Right lung (tissue), 5 donors: ENCODE measurements around the gene RELN. TPM values are rescaled to one million over a fixed set of nuclear protein-coding genes. Genes with fewer than 3 reads are reported as not detected.

Experiments used
- DNase-seq, 2 donors: peaks; one replicate each; pipeline ENCODE4 v3.0.0-alpha.2; 2013
- polyA plus RNA-seq, 5 donors: library from polyadenylated mRNA; unstranded; fragments of 120-200 nt; gene quantifications; one replicate each; pipeline versions ENCODE4 v1.2.1 to v1.2.3, GENCODE V29; 2013; ENCODE audit warnings: inconsistent platforms in 1 of 5, low replicate concordance in 1 of 5; ENCODE audit not compliant: insufficient read length in 5 of 5, insufficient read depth in 1 of 5

RELN gene
- polyA plus RNA-seq, 5 donors, result 8.7 to 24.7 (median 17.2) TPM

- DNase-seq, result no peak
Observed at GRCh38 chr7:103569621-103570305, 419.7 kb downstream of the RELN start.

DNA sequence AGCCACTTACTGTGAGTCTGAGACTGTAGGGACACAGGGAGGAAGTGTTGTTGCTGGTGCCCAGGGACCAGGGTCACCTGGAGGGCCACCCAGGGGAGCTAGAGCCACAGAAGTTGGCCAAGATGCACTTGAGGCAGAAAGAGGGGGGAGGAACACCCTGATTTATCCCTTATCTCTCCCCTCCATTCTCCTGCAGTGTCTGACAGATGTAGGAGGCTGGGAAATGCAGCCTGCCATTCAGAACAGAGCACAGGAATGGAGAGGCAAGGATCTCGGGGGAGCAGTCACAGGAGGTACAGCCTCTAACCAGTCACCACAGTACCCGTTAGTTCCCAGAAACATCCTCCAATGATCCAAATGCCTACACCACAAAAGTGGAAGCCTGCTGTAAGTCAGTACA, 425.0 kb downstream of the RELN start:
- DNase-seq, result no peak

GRCh38 chr7:103560136-103560535, 429.3 kb downstream of the RELN start:
- no peak for DNase-seq

- no peak for DNase-seq
Observed at GRCh38 chr7:103551016-103551415, 438.4 kb downstream of the RELN start.

DNA sequence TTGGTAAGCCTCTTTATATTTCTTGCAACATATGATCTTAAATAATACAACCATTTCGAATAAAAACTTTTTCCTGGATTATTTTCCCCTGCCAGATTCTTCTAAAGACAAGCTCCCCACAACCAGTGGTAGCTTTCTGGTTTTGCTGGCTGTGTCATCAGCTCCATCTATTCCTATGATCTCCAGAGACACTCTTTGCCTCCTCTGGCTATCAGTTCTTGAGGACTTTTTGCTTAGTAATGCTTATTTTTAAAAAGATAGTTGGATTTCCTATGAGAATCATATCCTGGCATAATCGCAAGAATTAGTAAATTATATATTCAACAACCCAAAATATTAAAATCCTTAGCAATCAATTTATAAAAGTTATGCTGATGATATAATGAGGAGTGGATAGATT, 439.7 kb downstream of the RELN start:
- DNase-seq, result no peak

- no peak for DNase-seq
Observed at GRCh38 chr7:103547451-103548284, 441.8 kb downstream of the RELN start.

DNA sequence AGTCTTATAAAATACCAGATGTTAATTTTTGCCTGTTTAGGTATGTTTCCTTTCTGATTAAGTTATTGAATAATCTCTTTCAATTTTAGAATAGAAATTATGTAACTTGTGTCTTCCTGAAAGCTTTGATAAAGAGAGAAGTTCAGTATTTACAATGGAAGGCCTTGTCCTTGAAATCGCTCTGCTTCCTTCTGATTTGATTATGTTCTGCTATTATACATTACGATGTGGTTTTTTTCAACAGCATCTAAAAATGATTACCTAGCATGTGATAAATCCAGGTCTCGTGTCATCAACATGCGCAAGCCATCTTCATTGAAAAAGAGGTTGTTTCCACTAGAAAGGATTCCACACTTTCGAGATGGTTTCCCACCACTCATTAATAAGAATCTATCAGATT, 447.0 kb downstream of the RELN start:
- no peak for DNase-seq

GRCh38 chr7:103541947-103542346, 447.5 kb downstream of the RELN start:
- no peak for DNase-seq

GRCh38 chr7:103541026-103541425, 448.4 kb downstream of the RELN start:
- no peak for DNase-seq

DNA sequence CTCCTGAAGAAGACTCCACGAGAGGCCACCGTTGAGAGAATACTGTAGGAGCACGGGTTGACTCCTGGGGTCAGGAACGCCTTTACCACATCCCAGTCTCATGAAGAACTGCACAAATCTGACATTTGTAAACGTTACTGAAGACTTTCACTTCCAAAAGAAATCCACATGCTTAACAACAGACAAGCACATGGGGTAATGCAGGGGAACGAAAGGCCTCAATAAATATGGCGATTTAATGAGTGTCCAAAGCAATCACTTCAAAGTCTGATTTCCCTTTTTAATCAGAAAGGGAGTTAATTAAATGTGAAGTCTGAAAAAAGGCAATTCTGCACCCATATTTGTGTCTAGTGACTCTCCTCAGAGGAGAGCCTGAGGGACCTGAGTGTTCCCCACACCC, 449.1 kb downstream of the RELN start:
- no peak for DNase-seq

GRCh38 chr7:103539875-103540274, 449.6 kb downstream of the RELN start:
- no peak for DNase-seq

DNA sequence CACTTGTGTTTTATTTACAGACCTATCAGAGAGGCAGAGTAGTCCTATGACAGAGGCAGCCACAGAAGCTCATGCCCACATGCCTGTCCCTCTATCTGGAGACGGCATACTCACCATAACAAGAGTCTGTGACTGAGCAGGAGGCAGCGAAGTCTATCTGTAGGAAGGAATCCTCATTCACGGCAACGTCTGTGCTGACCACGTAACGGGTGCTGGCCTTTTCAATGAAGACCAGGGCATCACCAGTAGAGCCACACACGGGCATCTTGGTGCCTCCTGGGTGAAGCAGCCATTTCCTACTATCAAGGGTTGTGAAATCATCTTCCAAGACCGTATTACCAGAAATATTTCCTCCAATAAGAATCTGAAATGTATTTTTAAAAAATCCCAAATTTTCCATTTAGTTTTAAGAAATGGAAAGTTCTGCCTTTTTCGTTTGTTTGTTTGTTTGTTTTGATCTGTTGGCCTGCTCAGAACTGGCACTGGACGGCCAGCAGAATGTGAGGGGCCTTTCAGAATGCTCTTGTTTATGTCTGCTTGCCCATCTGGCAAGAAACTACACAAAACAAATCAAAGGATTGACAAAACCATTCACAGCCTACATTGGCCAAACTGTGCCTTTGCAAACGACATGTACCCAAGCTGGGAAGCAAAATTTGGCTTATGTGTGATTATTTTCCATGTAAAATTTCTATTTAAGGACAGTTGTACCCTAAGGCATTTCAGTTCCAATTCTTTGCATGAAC, 450.3 kb downstream of the RELN start:
- no peak for DNase-seq

DNA sequence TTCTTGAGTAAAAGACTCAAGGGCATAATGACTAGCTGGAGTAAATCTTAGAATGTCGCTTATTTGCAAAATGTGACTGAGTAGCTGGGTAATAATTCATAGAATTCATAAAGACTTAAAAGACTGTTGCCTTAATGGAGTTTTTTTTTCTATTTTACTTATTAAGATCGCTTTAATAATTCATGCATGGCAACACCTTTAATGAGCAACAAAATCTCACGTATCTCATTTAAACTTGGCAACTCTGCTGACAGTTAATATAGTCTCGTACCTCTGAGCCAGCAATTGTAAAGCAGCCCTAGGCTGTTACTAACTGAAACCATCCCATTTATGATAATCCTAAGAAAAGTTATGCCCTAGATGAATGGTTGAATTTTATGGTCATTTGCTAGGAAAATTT, 455.7 kb downstream of the RELN start:
- DNase-seq, result no peak

- DNase-seq, result no peak
Observed at GRCh38 chr7:103532955-103533354, 456.5 kb downstream of the RELN start.

GRCh38 chr7:103528152-103528551, 461.3 kb downstream of the RELN start:
- DNase-seq, result no peak

DNA sequence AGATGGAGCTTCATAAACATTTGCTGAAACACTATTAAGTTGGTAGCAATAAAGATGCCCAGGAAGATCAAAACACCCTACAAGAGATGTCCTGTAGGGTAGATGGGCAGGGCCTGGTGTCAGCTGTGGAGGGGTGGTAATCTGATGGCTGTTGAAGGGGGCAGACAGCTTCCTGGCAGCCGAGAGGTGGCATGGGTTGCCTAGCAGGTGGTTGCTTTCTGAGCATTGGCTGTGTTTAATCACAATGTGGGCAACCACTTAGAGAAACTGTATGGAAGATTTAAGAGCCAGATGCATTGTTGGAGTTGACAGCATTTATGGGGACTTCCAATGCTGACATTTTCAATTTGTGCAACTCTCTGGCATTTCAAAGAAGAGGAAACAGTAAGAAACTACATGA, 463.5 kb downstream of the RELN start:
- no peak for DNase-seq

DNA sequence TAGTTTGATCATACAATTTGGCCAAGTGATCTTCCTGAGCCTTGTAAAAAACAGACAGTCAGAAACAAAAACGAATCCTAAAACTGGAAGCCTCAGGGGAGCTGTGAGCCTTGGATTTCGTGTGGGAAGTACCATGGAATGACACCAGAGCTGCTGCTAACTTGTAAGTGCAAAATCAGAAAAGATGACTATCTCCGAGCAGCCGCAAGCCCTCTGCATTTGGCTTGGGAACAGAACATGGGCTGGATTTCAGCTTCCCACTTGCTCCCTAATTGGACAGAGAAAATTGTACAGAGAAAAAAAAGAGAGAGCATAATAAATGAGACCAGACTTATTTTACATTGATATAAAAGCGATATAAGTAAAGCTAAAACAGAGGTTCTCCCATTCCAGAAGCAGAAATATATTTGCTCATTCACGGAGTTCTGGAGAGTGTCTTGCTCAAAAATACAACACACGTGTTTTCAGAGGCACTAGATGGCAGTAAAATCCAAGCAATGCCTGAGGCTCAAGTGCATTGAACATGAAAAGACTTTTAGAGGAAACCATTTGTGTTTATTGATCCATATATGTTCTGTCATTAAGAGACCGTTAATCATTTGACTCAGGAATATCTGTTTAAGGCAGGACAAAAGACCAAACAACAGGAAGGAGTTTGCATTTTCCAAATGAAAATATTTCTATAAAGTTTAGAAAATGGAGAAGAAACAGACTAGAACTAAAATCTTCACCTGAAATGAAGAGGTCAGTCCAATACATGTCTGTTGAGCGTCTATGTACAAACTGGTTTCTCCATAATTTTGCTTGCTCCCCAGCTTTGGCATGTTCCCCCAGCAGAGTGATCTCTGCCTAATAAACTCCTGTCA, 465.2 kb downstream of the RELN start:
- DNase-seq, result peak in 1 of 2 donors; percentile 9

GRCh38 chr7:103521937-103522336, 467.5 kb downstream of the RELN start:
- no peak for DNase-seq

GRCh38 chr7:103504505-103505135, 484.8 kb downstream of the RELN start:
- DNase-seq, result no peak

- DNase-seq, result no peak
Observed at GRCh38 chr7:103501206-103501605, 488.3 kb downstream of the RELN start.

DNA sequence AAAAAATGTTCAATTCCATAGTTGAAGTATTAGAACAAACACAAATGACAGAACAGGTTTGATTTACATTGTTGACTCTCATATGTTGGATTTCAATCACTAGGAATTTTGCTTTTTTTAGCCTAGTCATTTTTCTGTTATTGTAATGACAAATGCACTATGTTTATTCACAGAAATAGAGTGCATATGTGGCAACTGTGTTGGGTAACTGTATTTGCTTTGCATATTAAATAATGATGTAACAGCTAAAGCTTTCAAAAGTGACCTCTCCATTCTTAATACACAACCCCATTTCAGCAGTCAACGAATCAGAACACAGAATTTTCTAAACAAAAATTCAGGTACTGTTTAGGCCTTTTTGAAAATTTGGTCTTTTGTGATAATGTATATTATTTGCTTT, 489.5 kb downstream of the RELN start:
- no peak for DNase-seq
